Islet of Langerhans (tissue), 1 donor: ENCODE data around the gene HHIPL1.

Source experiments
- FAIRE-seq: peaks from one replicate; lab custom pipeline; 2011; peaks lifted over from hg19 to GRCh38; lab: Jason Lieb, UNC

HHIPL1 gene

GRCh38 chr14:99677231-99678140 lies 32.6 kb downstream of the HHIPL1 start:
- FAIRE-seq: no peak

- no peak for FAIRE-seq
Measured at GRCh38 chr14:99678198-99678597, 33.3 kb downstream of the HHIPL1 start.

GRCh38 chr14:99679111-99679510 lies 34.2 kb downstream of the HHIPL1 start:
- no peak for FAIRE-seq

GRCh38 chr14:99679543-99679942 lies 34.6 kb downstream of the HHIPL1 start:
- no peak for FAIRE-seq

- FAIRE-seq: no peak
Measured at GRCh38 chr14:99679996-99680395, 35.1 kb downstream of the HHIPL1 start.

GRCh38 chr14:99681101-99681831 lies 36.3 kb downstream of the HHIPL1 start:
- no peak for FAIRE-seq

- no peak for FAIRE-seq
Measured at GRCh38 chr14:99681832-99682148, 36.9 kb downstream of the HHIPL1 start.

- FAIRE-seq: no peak
Measured at GRCh38 chr14:99682809-99683618, 38.1 kb downstream of the HHIPL1 start.

- FAIRE-seq: peak; percentile 51
Measured at GRCh38 chr14:99683619-99684409, 38.9 kb downstream of the HHIPL1 start, which contains the start of gene CYP46A1. Gene CYP46A1, plus strand, starts transcription at chr14:99684298. Its CDS starts 120 bp downstream, at chr14:99684418.

GRCh38 chr14:99684410-99684934 lies 39.5 kb downstream of the HHIPL1 start:
- FAIRE-seq: no peak

GRCh38 chr14:99685151-99685591 lies 40.2 kb downstream of the HHIPL1 start:
- FAIRE-seq: no peak

GRCh38 chr14:99685596-99685995 lies 40.7 kb downstream of the HHIPL1 start:
- FAIRE-seq: no peak

- FAIRE-seq: no peak
Measured at GRCh38 chr14:99686557-99687283, 41.8 kb downstream of the HHIPL1 start.

- FAIRE-seq: no peak
Measured at GRCh38 chr14:99687284-99688209, 42.6 kb downstream of the HHIPL1 start.

GRCh38 chr14:99688210-99688581 lies 43.3 kb downstream of the HHIPL1 start:
- FAIRE-seq: no peak

GRCh38 chr14:99688629-99689028 lies 43.7 kb downstream of the HHIPL1 start:
- FAIRE-seq: no peak

GRCh38 chr14:99689266-99690236 lies 44.6 kb downstream of the HHIPL1 start:
- no peak for FAIRE-seq

- FAIRE-seq: no peak
Measured at GRCh38 chr14:99690636-99691035, 45.7 kb downstream of the HHIPL1 start.
